HG03097 (cell line): Measurements from ENCODE around the gene NPR2.

Source experiments
- ATAC-seq: cut with Tn5 transposase; IDR thresholded peaks from one replicate; pipeline ENCODE4 v1.9.1; 2021; ENCODE audit not compliant: unreplicated experiment, low FRiP score

The NPR2 gene

GRCh38 chr9:35852876-35853865, 61.8 kb downstream of the NPR2 start:
- ATAC-seq: no peak

GRCh38 chr9:35854091-35854762, 62.8 kb downstream of the NPR2 start:
- no peak for ATAC-seq

GRCh38 chr9:35856206-35856605, 64.8 kb downstream of the NPR2 start:
- ATAC-seq: no peak

GRCh38 chr9:35856882-35857281, 65.5 kb downstream of the NPR2 start:
- ATAC-seq: no peak

DNA sequence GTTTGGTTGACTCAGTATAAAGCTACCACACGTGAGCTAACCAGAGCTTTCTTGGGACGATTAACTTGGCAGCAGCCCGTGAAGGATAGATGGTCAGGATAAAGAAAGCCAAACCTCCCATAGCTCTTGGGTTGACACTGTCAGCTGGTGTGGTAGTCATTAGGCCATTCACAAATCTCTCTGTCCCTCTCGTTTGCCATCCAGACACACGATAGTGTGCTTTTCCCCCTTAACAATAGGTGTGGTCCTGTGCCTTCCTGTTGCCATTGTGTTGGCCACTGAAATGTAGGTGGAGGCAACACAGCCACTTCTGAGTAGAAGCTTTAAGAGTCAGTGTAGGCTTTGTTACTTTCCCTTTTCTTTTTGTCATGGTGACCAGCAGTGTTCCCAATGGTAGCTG, 67.1 kb downstream of the NPR2 start:
- no peak for ATAC-seq
